PC-3 (cell line): ENCODE measurements around the gene SCGB1D1. TPM values are rescaled to one million over a fixed set of nuclear protein-coding genes. Genes with fewer than 3 reads are reported as not detected.

ENCODE experiments used
- ATAC-seq: fragments of 200-7000 bp; cut with Tn5 transposase; 2 replicates; pipeline ENCODE4 v1.9.1; 2020; ENCODE audit warnings: mild to moderate bottlenecking, moderate library complexity
- BruUV-seq: library from RNA; stranded (reverse); fragments of 400-500 nt; replicated peaks from 2 replicates; lab custom pipeline; 2021; lab: Mats Ljungman, UMichigan
- CTCF ChIA-PET: fragments of 300-600 bp; sonication (Branson Sonifier 250); formaldehyde crosslinking; loops from one replicate; lab custom pipeline; 2022; ENCODE audit warnings: antibody characterized with exemption; lab: Charles Lee
- POLR2A ChIA-PET: fragments of 300-600 bp; sonication (Branson Sonifier 250); formaldehyde crosslinking; loops from one replicate; lab custom pipeline; 2022; ENCODE audit warnings: antibody characterized with exemption; ENCODE audit not compliant: unreplicated experiment; lab: Charles Lee
- DNase-seq: peaks from one replicate; pipeline ENCODE4 v3.0.0-alpha.2; 2015
- H2AFZ ChIP-seq: fragments of 300-600 bp; sonication (generic); 2 replicates; pipeline ENCODE4 v1.6.0; 2016; ENCODE audit warnings: antibody characterized with exemption, low read length
- H3F3A ChIP-seq: fragments of 300-600 bp; sonication (generic); one replicate; pipeline ENCODE4 v1.6.0; 2017; ENCODE audit warnings: antibody characterized with exemption, low read length, control low read depth, mild to moderate bottlenecking; ENCODE audit not compliant: unreplicated experiment
- H3K27ac ChIP-seq: fragments of 300-600 bp; sonication (generic); 2 replicates; pipeline ENCODE4 v1.5.1; 2016; ENCODE audit warnings: mild to moderate bottlenecking, low read length
- H3K27me3 ChIP-seq: fragments of 300-600 bp; sonication (generic); 2 replicates; pipeline ENCODE4 v1.6.1; 2016; ENCODE audit warnings: low read length, mixed read lengths
- H3K36me3 ChIP-seq: fragments of 300-600 bp; sonication (generic); 2 replicates; pipeline ENCODE4 v1.6.1; 2016; ENCODE audit warnings: low read depth, mixed run types, low read length, mixed read lengths
- H3K4me1 ChIP-seq: fragments of 300-600 bp; sonication (generic); 2 replicates; pipeline ENCODE4 v1.5.1; 2016; ENCODE audit warnings: low read length; ENCODE audit not compliant: insufficient read depth
- H3K4me2 ChIP-seq: fragments of 300-600 bp; sonication (generic); 2 replicates; pipeline ENCODE4 v1.6.0; 2016; ENCODE audit warnings: low read length
- H3K4me3 ChIP-seq: fragments of 300-600 bp; sonication (generic); 2 replicates; pipeline ENCODE4 v1.5.1; 2016; ENCODE audit warnings: mild to moderate bottlenecking, low read length, mixed read lengths
- H3K79me2 ChIP-seq: fragments of 300-600 bp; sonication (generic); 2 replicates; pipeline ENCODE4 v1.6.1; 2017; ENCODE audit warnings: low read length, mixed read lengths
- H3K9ac ChIP-seq: fragments of 300-600 bp; sonication (generic); 2 replicates; pipeline ENCODE4 v1.6.0; 2016; ENCODE audit warnings: mild to moderate bottlenecking, low read length
- H3K9me2 ChIP-seq: fragments of 300-600 bp; sonication (generic); replicated peaks from 2 replicates; pipeline ENCODE4 v1.6.1; 2016; ENCODE audit warnings: mixed run types, low read length, mixed read lengths
- H3K9me3 ChIP-seq: fragments of 300-600 bp; sonication (generic); 2 replicates; pipeline ENCODE4 v1.6.1; 2016; ENCODE audit warnings: low read length, mixed read lengths
- H4K20me1 ChIP-seq: fragments of 300-600 bp; sonication (generic); 2 replicates; pipeline ENCODE4 v1.6.1; 2016; ENCODE audit warnings: low read length, mixed read lengths
- EZH2 ChIP-seq: fragments of 300-600 bp; sonication (generic); IDR thresholded peaks from one replicate; pipeline ENCODE4 v1.6.1; 2017; ENCODE audit warnings: antibody characterized with exemption, mild to moderate bottlenecking, low read length; ENCODE audit not compliant: unreplicated experiment
- EZH2phosphoT487 ChIP-seq: fragments of 300-600 bp; sonication (generic); IDR thresholded peaks from 2 replicates; pipeline ENCODE4 v1.6.1; 2018; ENCODE audit warnings: mild to moderate bottlenecking, antibody characterized with exemption, low read length, borderline replicate concordance
- intact Hi-C: fragments of 100-400 bp; cut with micrococcal nuclease; formaldehyde crosslinking; loops from 2 replicates; pipeline ENCODE4 v1.9.0; 2023
- total RNA-seq: library from RNA; depleted of rRNA; stranded (reverse); fragments of >200 nt; gene quantifications from 2 replicates; pipeline ENCODE4 v1.2.3, GENCODE V29; 2014
- TF ChIP-seq, protein P1 (sequence below): fragments of 300-600 bp; sonication (generic); conservative IDR thresholded peaks from 2 replicates; pipeline ENCODE4 v1.5.1; 2017; ENCODE audit warnings: antibody characterized with exemption, low read depth, mild to moderate bottlenecking, low read length

Gene SCGB1D1
- total RNA-seq, 1 experiment from 2014 or later, result not detected

- Histone ChIP-seq H3K9me3 (no peaks in the 10 kb centered on the region), H4K20me1 (no peaks in the 10 kb centered on the region), H3K79me2 (no peaks in the 10 kb centered on the region), H2AFZ (no peak overlapping the region), H3K27ac (no peak overlapping the region), H3K9ac (no peak overlapping the region), H3K27me3 (no peaks in the 10 kb centered on the region), H3K9me2 (no peaks in the 10 kb centered on the region), H3K4me3 (no peak overlapping the region), H3K4me1 (no peaks in the 10 kb centered on the region), H3F3A (no peaks in the 10 kb centered on the region), H3K4me2 (no peak overlapping the region), H3K36me3 (peaks cover 89% of the 10 kb centered on the region)
- ChIA-PET CTCF (interaction anchor here (0.6 kb wide), 1 partner anchor 19 kb away, joined by 3 read pairs; no protein-coding TSS in a partner anchor), POLR2A (no interaction called here)
- DNase-seq (no peak), ATAC-seq (no peak)
- intact Hi-C loops, result no loop called here
- TF ChIP-seq, protein P1, sequence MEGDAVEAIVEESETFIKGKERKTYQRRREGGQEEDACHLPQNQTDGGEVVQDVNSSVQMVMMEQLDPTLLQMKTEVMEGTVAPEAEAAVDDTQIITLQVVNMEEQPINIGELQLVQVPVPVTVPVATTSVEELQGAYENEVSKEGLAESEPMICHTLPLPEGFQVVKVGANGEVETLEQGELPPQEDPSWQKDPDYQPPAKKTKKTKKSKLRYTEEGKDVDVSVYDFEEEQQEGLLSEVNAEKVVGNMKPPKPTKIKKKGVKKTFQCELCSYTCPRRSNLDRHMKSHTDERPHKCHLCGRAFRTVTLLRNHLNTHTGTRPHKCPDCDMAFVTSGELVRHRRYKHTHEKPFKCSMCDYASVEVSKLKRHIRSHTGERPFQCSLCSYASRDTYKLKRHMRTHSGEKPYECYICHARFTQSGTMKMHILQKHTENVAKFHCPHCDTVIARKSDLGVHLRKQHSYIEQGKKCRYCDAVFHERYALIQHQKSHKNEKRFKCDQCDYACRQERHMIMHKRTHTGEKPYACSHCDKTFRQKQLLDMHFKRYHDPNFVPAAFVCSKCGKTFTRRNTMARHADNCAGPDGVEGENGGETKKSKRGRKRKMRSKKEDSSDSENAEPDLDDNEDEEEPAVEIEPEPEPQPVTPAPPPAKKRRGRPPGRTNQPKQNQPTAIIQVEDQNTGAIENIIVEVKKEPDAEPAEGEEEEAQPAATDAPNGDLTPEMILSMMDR, result peak; percentile 33; the same call in 1 of the 2 replicates
- no peak for TF ChIP-seq EZH2
- BruUV-seq, result no TSS peak
These were observed 46.3 kb upstream of the SCGB1D1 start for GRCh38 chr11:62143727-62144126.

- intact Hi-C loops, result no loop called here
- no peaks in the 10 kb centered on the region for H3K79me2 ChIP-seq
- no peak overlapping the region for H3K27ac ChIP-seq
- no peak for DNase-seq
- TF ChIP-seq, protein P1, result no peak
- TF ChIP-seq EZH2 (no peak), EZH2phosphoT487 (no peak)
- no peaks in the 10 kb centered on the region for H3K27me3 ChIP-seq
- H3F3A ChIP-seq, result no peaks in the 10 kb centered on the region
- no peak overlapping the region for H3K9ac ChIP-seq
- H2AFZ ChIP-seq, result no peak overlapping the region
- ChIA-PET CTCF (no interaction called here), POLR2A (no interaction called here)
- no peak for ATAC-seq
- H3K9me2 ChIP-seq, result no peaks in the 10 kb centered on the region
- H3K4me2 ChIP-seq, result no peak overlapping the region
- no peaks in the 10 kb centered on the region for H3K4me1 ChIP-seq
- no TSS peak for BruUV-seq
- no peaks in the 10 kb centered on the region for H3K9me3 ChIP-seq
- H3K4me3 ChIP-seq, result no peak overlapping the region
- no peaks in the 10 kb centered on the region for H4K20me1 ChIP-seq
- H3K36me3 ChIP-seq, result peaks cover 80% of the 10 kb centered on the region
These were observed 45.3 kb upstream of the SCGB1D1 start for GRCh38 chr11:62144641-62145255.

GRCh38 chr11:62145261-62145871 is 44.6 kb upstream of the SCGB1D1 start:
- POLR2A ChIA-PET, result no interaction called here
- H3K27me3 ChIP-seq, result no peaks in the 10 kb centered on the region
- no peak overlapping the region for H3K4me3 ChIP-seq
- ATAC-seq (no peak), DNase-seq (no peak)
- no peaks in the 10 kb centered on the region for H3K9me3 ChIP-seq
- H3K9ac ChIP-seq, result no peak overlapping the region
- BruUV-seq, result no TSS peak
- H3K9me2 ChIP-seq, result no peaks in the 10 kb centered on the region
- CTCF ChIA-PET, result no interaction called here
- H3K4me2 ChIP-seq, result no peak overlapping the region
- TF ChIP-seq EZH2phosphoT487 (no peak), EZH2 (no peak)
- TF ChIP-seq, protein P1, result no peak
- H4K20me1 ChIP-seq, result no peaks in the 10 kb centered on the region
- peaks cover 80% of the 10 kb centered on the region for H3K36me3 ChIP-seq
- no peaks in the 10 kb centered on the region for H3K79me2 ChIP-seq
- intact Hi-C loops, result no loop called here
- H2AFZ ChIP-seq, result no peak overlapping the region
- no peak overlapping the region for H3K27ac ChIP-seq
- H3F3A ChIP-seq, result no peaks in the 10 kb centered on the region
- no peaks in the 10 kb centered on the region for H3K4me1 ChIP-seq
